HG03342 (cell line): ENCODE data around the gene SIGLEC7.

Experiments used
- ATAC-seq: cut with Tn5 transposase; IDR thresholded peaks from one replicate; pipeline ENCODE4 v1.9.1; 2021; ENCODE audit warnings: mild to moderate bottlenecking, moderate library complexity; ENCODE audit not compliant: unreplicated experiment

Gene SIGLEC7

DNA sequence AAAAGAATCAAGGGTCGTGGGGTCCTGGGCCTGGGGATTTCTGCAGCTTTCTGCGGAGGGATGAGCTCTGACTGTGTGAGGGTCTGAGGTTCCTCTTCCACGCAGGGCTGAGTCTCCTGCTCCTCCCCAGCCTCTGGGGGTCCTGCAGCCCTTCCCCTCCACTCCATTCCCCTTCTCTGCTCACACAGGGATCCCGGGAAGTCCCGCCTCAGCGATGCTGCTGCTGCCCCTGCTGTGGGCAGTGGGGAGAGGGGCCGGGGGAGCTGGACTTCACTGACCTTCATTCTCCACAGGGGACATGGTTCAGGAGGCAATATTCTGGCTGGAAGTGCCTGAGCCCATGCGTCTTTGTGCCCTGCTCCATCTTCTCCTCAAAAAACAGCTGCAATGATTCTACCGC lies 56.5 kb downstream of the SIGLEC7 start:
- ATAC-seq, result no peak

DNA sequence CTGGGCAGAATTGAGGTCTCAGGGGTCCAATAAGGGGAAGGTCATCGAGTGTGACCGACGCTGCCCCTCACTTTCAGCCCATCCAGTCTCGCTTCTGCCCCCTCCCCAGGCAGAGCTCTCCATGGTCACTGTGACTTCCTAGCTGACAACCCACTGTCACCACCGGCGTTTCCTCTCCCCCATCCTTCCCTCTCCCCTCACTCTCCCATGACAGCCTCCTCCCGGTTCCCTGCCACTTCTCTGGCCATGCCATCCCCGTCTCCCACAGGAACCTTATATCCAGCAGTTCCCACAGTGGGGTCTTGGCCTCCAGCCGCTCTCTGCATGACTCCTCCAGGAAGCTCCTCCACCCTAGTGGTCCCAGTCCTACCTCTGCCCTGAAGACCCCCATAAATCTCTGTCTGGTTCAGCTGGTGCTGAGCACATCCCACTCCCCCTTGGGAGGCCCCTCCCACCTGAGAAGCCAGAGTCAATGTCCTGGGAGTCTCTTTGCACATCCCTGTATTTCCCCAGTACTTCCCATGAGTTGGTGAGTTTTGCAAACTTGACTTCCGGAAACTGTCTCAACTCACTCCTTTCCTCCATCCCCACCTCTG lies 58.1 kb downstream of the SIGLEC7 start:
- ATAC-seq, result no peak

DNA sequence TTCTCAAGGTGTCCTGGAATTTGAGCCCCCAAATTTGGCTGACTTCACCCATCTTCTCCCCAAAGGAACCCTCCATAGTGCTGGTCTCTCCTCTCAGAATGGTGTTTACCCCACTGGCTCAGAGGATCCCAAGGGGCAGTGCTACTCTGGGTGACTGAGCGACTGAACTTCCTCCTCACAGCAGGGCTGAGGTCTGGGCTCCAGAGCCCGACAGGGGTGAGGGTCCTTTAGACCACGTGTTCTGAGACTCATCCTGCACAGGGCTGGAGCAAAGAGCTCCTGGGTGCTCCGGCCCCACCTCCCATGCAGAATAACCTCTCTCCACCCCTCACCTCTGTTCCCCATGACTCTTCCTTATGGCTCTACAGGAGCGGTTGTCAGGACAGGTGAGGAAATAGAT lies 59.6 kb downstream of the SIGLEC7 start:
- ATAC-seq, result no peak
